A673 (cell line): Measurements from ENCODE around the gene HK1. TPM values are rescaled to one million over a fixed set of nuclear protein-coding genes. Genes with fewer than 3 reads are reported as not detected.

Source experiments
- BruUV-seq: library from RNA; stranded (reverse); fragments of 400-500 nt; replicated peaks from 2 replicates; lab custom pipeline; 2021; lab: Mats Ljungman, UMichigan
- CTCF ChIA-PET: fragments of 300-600 bp; sonication (Branson Sonifier 250); formaldehyde crosslinking; loops from one replicate; lab custom pipeline; 2022; ENCODE audit warnings: antibody characterized with exemption; lab: Charles Lee
- POLR2A ChIA-PET: fragments of 300-600 bp; sonication (Branson Sonifier 250); formaldehyde crosslinking; loops from one replicate; lab custom pipeline; 2022; ENCODE audit warnings: antibody characterized with exemption; ENCODE audit not compliant: low non-redundant PET; lab: Charles Lee
- DNase-seq: peaks from one replicate; pipeline ENCODE4 v3.0.0-alpha.2; 2015; ENCODE audit warnings: low spot score
- H3K27ac ChIP-seq: fragments of 200-600 bp; sonication (generic); 2 replicates; pipeline ENCODE4 v1.5.1; 2016; ENCODE audit warnings: mixed run types, low read depth, mild to moderate bottlenecking, mixed read lengths, antibody characterized with exemption, low read length; ENCODE audit not compliant: poor library complexity, severe bottlenecking
- H3K27me3 ChIP-seq: fragments of 200-600 bp; sonication (generic); replicated peaks from 2 replicates; pipeline ENCODE4 v1.6.1; 2017; ENCODE audit warnings: mixed run types, low read depth, mild to moderate bottlenecking, mixed read lengths, antibody characterized with exemption, low read length; ENCODE audit not compliant: insufficient read depth, poor library complexity
- H3K36me3 ChIP-seq: fragments of 200-600 bp; sonication (generic); 2 replicates; pipeline ENCODE4 v1.6.1; 2016; ENCODE audit warnings: mixed run types, mild to moderate bottlenecking, mixed read lengths, antibody characterized with exemption, low read length; ENCODE audit not compliant: insufficient read depth, poor library complexity, severe bottlenecking
- H3K4me1 ChIP-seq: fragments of 200-600 bp; sonication (generic); 2 replicates; pipeline ENCODE4 v1.6.1; 2017; ENCODE audit warnings: mixed run types, mild to moderate bottlenecking, mixed read lengths, antibody characterized with exemption, low read length; ENCODE audit not compliant: insufficient read depth, poor library complexity, severe bottlenecking
- H3K4me3 ChIP-seq: fragments of 200-600 bp; sonication (generic); 2 replicates; pipeline ENCODE4 v1.5.1; 2016; ENCODE audit warnings: low read depth, mixed run types, mild to moderate bottlenecking, mixed read lengths, low read length; ENCODE audit not compliant: poor library complexity, severe bottlenecking
- H3K9me3 ChIP-seq: fragments of 200-600 bp; sonication (generic); 2 replicates; pipeline ENCODE4 v1.6.1; 2016; ENCODE audit warnings: mixed run types, low read depth, mild to moderate bottlenecking, mixed read lengths, antibody characterized with exemption, low read length; ENCODE audit not compliant: poor library complexity, severe bottlenecking
- CTCF ChIP-seq: fragments of 300-800, 200-600 bp; sonication (generic); conservative IDR thresholded peaks from 2 replicates; pipeline ENCODE4 v1.5.1; 2017; ENCODE audit warnings: low read depth, mild to moderate bottlenecking, antibody characterized with exemption, low read length, moderate library complexity, mixed read lengths
- EZH2 ChIP-seq: fragments of 200-600 bp; sonication (generic); IDR thresholded peaks from 2 replicates; pipeline ENCODE4 v1.6.1; 2017; ENCODE audit warnings: borderline replicate concordance, low read depth, mild to moderate bottlenecking, mixed read lengths, antibody characterized with exemption, low read length; ENCODE audit not compliant: poor library complexity, severe bottlenecking
- intact Hi-C: fragments of 100-400 bp; cut with micrococcal nuclease; formaldehyde crosslinking; loops from one replicate; pipeline ENCODE4 v1.10.0; 2022; ENCODE audit not compliant: unreplicated experiment
- total RNA-seq: library from RNA; stranded (reverse); gene quantifications from 2 replicates; pipeline ENCODE4 v1.2.3, GENCODE V29; 2021

Gene HK1
- total RNA-seq, 1 experiment from 2014 or later = 107 TPM

GRCh38 chr10:69387500-69387899 is 109.2 kb downstream of the HK1 start:
- CTCF ChIA-PET = interaction anchor here (0.7 kb wide), 1 partner anchor 263 kb away, joined by 3 read pairs; no protein-coding TSS in a partner anchor
- TF ChIP-seq CTCF = no peak
- no peak for TF ChIP-seq EZH2
- H3K36me3 ChIP-seq = peaks cover 44% of the 10 kb centered on the region
- POLR2A ChIA-PET = no interaction called here
- no peak overlapping the region for H3K27ac ChIP-seq
- no peaks in the 10 kb centered on the region for H3K27me3 ChIP-seq
- BruUV-seq = no TSS peak
- H3K4me1 ChIP-seq = peaks cover 17% of the 10 kb centered on the region
- no peak overlapping the region for H3K4me3 ChIP-seq
- intact Hi-C loops = no loop called here
- no peaks in the 10 kb centered on the region for H3K9me3 ChIP-seq
- no peak for DNase-seq

- ChIA-PET CTCF (no interaction called here), POLR2A (no interaction called here)
- Histone ChIP-seq H3K27ac (no peak overlapping the region), H3K36me3 (peaks cover 36% of the 10 kb centered on the region), H3K27me3 (no peaks in the 10 kb centered on the region), H3K4me1 (peaks cover 17% of the 10 kb centered on the region), H3K4me3 (no peak overlapping the region), H3K9me3 (no peaks in the 10 kb centered on the region)
- intact Hi-C loops = no loop called here
- BruUV-seq = no TSS peak
- no peak for DNase-seq
- no peak for TF ChIP-seq CTCF
- TF ChIP-seq EZH2 = no peak
Observed at GRCh38 chr10:69388488-69388887, 110.2 kb downstream of the HK1 start.

DNA sequence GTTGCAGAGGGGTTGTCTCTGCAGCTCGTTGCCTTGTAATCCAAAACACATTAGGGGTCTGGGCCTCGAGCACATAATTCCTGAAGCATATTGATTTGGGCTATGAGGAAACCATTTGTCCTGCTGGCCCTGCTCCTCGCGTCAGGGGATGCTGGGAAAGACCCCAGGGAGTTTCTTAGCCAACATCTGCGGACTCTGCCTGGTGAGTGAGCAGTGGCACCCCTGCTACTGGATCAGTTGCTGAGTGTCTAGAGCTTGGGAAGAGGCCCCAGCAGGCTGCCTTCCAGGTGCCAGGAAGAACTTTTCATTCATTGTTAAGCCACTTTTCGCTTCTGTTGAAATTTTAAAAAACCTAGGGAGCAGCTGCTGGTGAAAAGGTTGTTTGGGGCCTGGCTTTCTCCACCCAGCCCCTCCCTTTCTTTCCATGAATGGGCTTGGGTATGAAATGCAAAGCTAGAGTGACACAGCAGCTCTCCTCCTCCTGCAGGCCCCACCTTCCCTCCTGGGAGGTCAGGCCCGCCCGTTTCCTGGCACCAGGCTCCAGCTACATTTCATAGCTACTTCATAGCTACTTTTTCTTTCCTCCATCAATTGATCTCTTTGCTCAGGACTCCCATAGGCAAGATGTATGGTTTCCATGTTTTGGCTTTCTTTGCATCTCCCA is 111.7 kb downstream of the HK1 start:
- Histone ChIP-seq H3K9me3 (no peaks in the 10 kb centered on the region), H3K4me3 (no peak overlapping the region), H3K27ac (peak overlapping the region; percentile 55), H3K36me3 (peaks cover 28% of the 10 kb centered on the region), H3K4me1 (peaks cover 17% of the 10 kb centered on the region), H3K27me3 (no peaks in the 10 kb centered on the region)
- intact Hi-C loops = loop anchor here (10.0 kb wide), 1 partner anchor 295 kb away; no protein-coding TSS in a partner anchor
- TF ChIP-seq EZH2 (no peak), CTCF (no peak)
- ChIA-PET POLR2A (no interaction called here), CTCF (interaction anchor here (0.9 kb wide), 1 partner anchor 151 kb away, joined by 3 read pairs; no protein-coding TSS in a partner anchor)
- no TSS peak for BruUV-seq
- DNase-seq = peak; percentile 72
